Hindlimb muscle (tissue), 1 donor: ENCODE measurements around the gene SYNGR4. TPM values are rescaled to one million over a fixed set of nuclear protein-coding genes. Genes with fewer than 3 reads are reported as not detected.

Experiments
- DNase-seq: peaks from one replicate; pipeline ENCODE4 v3.0.0-alpha.2; 2013
- polyA plus RNA-seq: library from polyadenylated mRNA; unstranded; fragments of 120-200 nt; gene quantifications from one replicate; pipeline ENCODE4 v1.2.1, GENCODE V29; 2013; ENCODE audit not compliant: insufficient read length

SYNGR4 gene
- polyA plus RNA-seq, 1 donor: not detected

- no peak for DNase-seq
These were observed 33.3 kb downstream of the SYNGR4 start for GRCh38 chr19:48397263-48398101.

GRCh38 chr19:48398102-48398374 is 33.9 kb downstream of the SYNGR4 start:
- DNase-seq: peak; percentile 26

GRCh38 chr19:48398375-48399235 is 34.4 kb downstream of the SYNGR4 start:
- DNase-seq: peak; percentile 85

- DNase-seq: peak; percentile 44
These were observed 36.0 kb downstream of the SYNGR4 start for GRCh38 chr19:48400018-48400742.

GRCh38 chr19:48401287-48401686 is 37.1 kb downstream of the SYNGR4 start:
- no peak for DNase-seq

- peak; percentile 52 for DNase-seq
These were observed 39.4 kb downstream of the SYNGR4 start for GRCh38 chr19:48403606-48404005.

GRCh38 chr19:48405010-48405659 is 41.0 kb downstream of the SYNGR4 start:
- DNase-seq: no peak

- DNase-seq: no peak
These were observed 41.7 kb downstream of the SYNGR4 start for GRCh38 chr19:48405850-48406249.

GRCh38 chr19:48413879-48414587 is 49.9 kb downstream of the SYNGR4 start:
- DNase-seq: no peak

- DNase-seq: no peak
These were observed 51.2 kb downstream of the SYNGR4 start for GRCh38 chr19:48415395-48415794.

GRCh38 chr19:48415806-48416221 is 51.6 kb downstream of the SYNGR4 start:
- DNase-seq: no peak

- DNase-seq: no peak
These were observed 53.3 kb downstream of the SYNGR4 start for GRCh38 chr19:48417421-48417820.

- no peak for DNase-seq
These were observed 54.3 kb downstream of the SYNGR4 start for GRCh38 chr19:48418317-48419064.

GRCh38 chr19:48419158-48419920 is 55.2 kb downstream of the SYNGR4 start:
- DNase-seq: peak; percentile 33

GRCh38 chr19:48421548-48421947 is 57.4 kb downstream of the SYNGR4 start:
- DNase-seq: no peak

GRCh38 chr19:48424694-48425219 is 60.6 kb downstream of the SYNGR4 start:
- DNase-seq: peak; percentile 45
